Left lung (tissue), 10 donors: ENCODE measurements around the gene SCN10A. TPM values are rescaled to one million over a fixed set of nuclear protein-coding genes. Genes with fewer than 3 reads are reported as not detected.
A peak's percentile ranks its signal among the peaks of the same experiment; 100 is the strongest.

Experiments
- ATAC-seq: fragments of 200-7000 bp; cut with Tn5 transposase; one replicate; pipeline ENCODE4 v1.9.1; 2020; ENCODE audit warnings: moderate library complexity
- DNase-seq, 4 donors: peaks; one replicate each; pipeline ENCODE4 v3.0.0-alpha.2; 2013 to 2020
- H3K27ac ChIP-seq, 2 donors: fragments of 200-600 bp; sonication (generic) in 1 of 2; one replicate each; pipeline versions ENCODE4 v1.5.0 to v1.8.0; 2020 to 2021
- H3K27me3 ChIP-seq, 2 donors: fragments of 200-600 bp; sonication (generic) in 1 of 2; one replicate each; pipeline versions ENCODE4 v1.5.0 to v1.8.0; 2020 to 2021
- H3K36me3 ChIP-seq, 2 donors: fragments of 200-600 bp; sonication (generic) in 1 of 2; one replicate each; pipeline versions ENCODE4 v1.5.0 to v1.8.0; 2020 to 2021
- H3K4me1 ChIP-seq, 2 donors: fragments of 200-600 bp; one replicate each; pipeline ENCODE4 v1.8.0; 2021
- H3K4me3 ChIP-seq, 2 donors: fragments of 200-600 bp; sonication (generic) in 1 of 2; one replicate each; pipeline versions ENCODE4 v1.5.0 to v1.8.0; 2020 to 2021; ENCODE audit warnings: mild to moderate bottlenecking in 1 of 2
- H3K9me3 ChIP-seq, 2 donors: fragments of 200-600 bp; sonication (generic) in 1 of 2; one replicate each; pipeline versions ENCODE4 v1.5.0 to v1.8.0; 2020 to 2021
- CTCF ChIP-seq, 2 donors: fragments of 200-600 bp; sonication (generic) in 1 of 2; IDR thresholded peaks; one replicate each; pipeline versions ENCODE4 v1.5.0 to v1.8.0; 2021; ENCODE audit warnings: antibody characterized with exemption in 2 of 2
- intact Hi-C, 2 donors: fragments of 100-400 bp; cut with DNase I; formaldehyde crosslinking; loops; one replicate each; pipeline versions ENCODE4 v1.11.2 to v1.14.2; 2022
- polyA plus RNA-seq, 6 donors: library from polyadenylated mRNA; unstranded; fragments of 120-200 nt; gene quantifications; one replicate each; pipeline ENCODE4 v1.2.1, GENCODE V29; 2013; ENCODE audit not compliant: insufficient read length in 6 of 6
- total RNA-seq, 2 donors: library from RNA; stranded (reverse); fragmentation: NEBNext Ultra II Directional; extraction: Animal tissue kit (Norgen Biotek cat#: 25700); gene quantifications; one replicate each; pipeline ENCODE4 v1.2.1, GENCODE V29; 2021
- donor health status: DM: no; HTN: yes; CAD: no.
- donor health status: DM: no; HTN: no; CAD: no.

Gene SCN10A
- total and polyA plus RNA-seq, 8 donors, result not detected

- Histone ChIP-seq H3K27ac (no peak overlapping the region), H3K27me3 (no peaks in the 10 kb centered on the region), H3K9me3 (no peaks in the 10 kb centered on the region), H3K4me3 (no peak overlapping the region), H3K4me1 (no peaks in the 10 kb centered on the region), H3K36me3 (no peaks in the 10 kb centered on the region)
- intact Hi-C loops, result no loop called here
- ATAC-seq (no peak), DNase-seq (no peak)
- no peak for TF ChIP-seq CTCF (IDR thresholded peaks at IDR 0.05)
Measured at GRCh38 chr3:38823722-38824121, 7.7 kb upstream of the SCN10A start.

- no peaks in the 10 kb centered on the region for H3K36me3 ChIP-seq
- no peak for DNase-seq
- no peaks in the 10 kb centered on the region for H3K4me1 ChIP-seq
- no peak for TF ChIP-seq CTCF (IDR thresholded peaks at IDR 0.05)
- no peak overlapping the region for H3K27ac ChIP-seq
- intact Hi-C loops, result no loop called here
- H3K4me3 ChIP-seq, result no peak overlapping the region
- H3K9me3 ChIP-seq, result no peaks in the 10 kb centered on the region
- ATAC-seq, result no peak
- no peaks in the 10 kb centered on the region for H3K27me3 ChIP-seq
Measured at GRCh38 chr3:38823186-38823585, 7.2 kb upstream of the SCN10A start.

GRCh38 chr3:38811822-38812221 is 4.2 kb downstream of the SCN10A start:
- ATAC-seq, result no peak
- intact Hi-C loops, result no loop called here

GRCh38 chr3:38805765-38806386 is 10.1 kb downstream of the SCN10A start:
- Histone ChIP-seq H3K27ac (no peak overlapping the region), H3K27me3 (no peaks in the 10 kb centered on the region), H3K4me3 (no peak overlapping the region), H3K36me3 (no peaks in the 10 kb centered on the region), H3K9me3 (no peaks in the 10 kb centered on the region), H3K4me1 (no peaks in the 10 kb centered on the region)
- ATAC-seq (peak; percentile 79), DNase-seq (peak in 2 of 4 donors; percentile 67 to 73)
- no peak for TF ChIP-seq CTCF (IDR thresholded peaks at IDR 0.05)
- intact Hi-C loops, result no loop called here

More at GRCh38 chr3:38811822-38812221, 4.2 kb downstream of the SCN10A start:
- H3K36me3 ChIP-seq, result no peaks in the 10 kb centered on the region
- no peak for TF ChIP-seq CTCF (IDR thresholded peaks at IDR 0.05)
- no peaks in the 10 kb centered on the region for H3K27me3 ChIP-seq
- no peak overlapping the region for H3K4me3 ChIP-seq
- no peak overlapping the region for H3K27ac ChIP-seq
- no peaks in the 10 kb centered on the region for H3K9me3 ChIP-seq
- no peaks in the 10 kb centered on the region for H3K4me1 ChIP-seq
- DNase-seq, result no peak

- Histone ChIP-seq H3K4me3 (no peak overlapping the region), H3K9me3 (no peaks in the 10 kb centered on the region), H3K27me3 (no peaks in the 10 kb centered on the region), H3K4me1 (no peaks in the 10 kb centered on the region), H3K36me3 (no peaks in the 10 kb centered on the region), H3K27ac (no peak overlapping the region)
- TF ChIP-seq CTCF (IDR thresholded peaks at IDR 0.05), result no peak
- DNase-seq (no peak), ATAC-seq (no peak)
- intact Hi-C loops, result no loop called here
Measured at GRCh38 chr3:38805004-38805403, 11.0 kb downstream of the SCN10A start.
